Calu3 (cell line): ENCODE measurements around the gene DENND4B. TPM values are rescaled to one million over a fixed set of nuclear protein-coding genes. Genes with fewer than 3 reads are reported as not detected.

Experiments
- BruUV-seq: library from RNA; stranded (reverse); fragments of 400-500 nt; replicated peaks from 2 replicates; lab custom pipeline; 2021; lab: Mats Ljungman, UMichigan
- CTCF ChIA-PET: fragments of 300-600 bp; sonication (Branson Sonifier 250); formaldehyde crosslinking; loops from one replicate; lab custom pipeline; 2022; ENCODE audit warnings: antibody characterized with exemption; lab: Charles Lee
- DNase-seq: peaks from one replicate; pipeline ENCODE4 v3.0.0; 2022
- H3K27ac Mint-ChIP-seq: one replicate; pipeline ENCODE4 v1.8.0; 2022; ENCODE audit warnings: mixed read lengths; ENCODE audit not compliant: unreplicated experiment
- H3K27me3 Mint-ChIP-seq: one replicate; pipeline ENCODE4 v1.8.0; 2022; ENCODE audit warnings: mixed read lengths; ENCODE audit not compliant: unreplicated experiment
- H3K36me3 Mint-ChIP-seq: one replicate; pipeline ENCODE4 v1.8.0; 2022; ENCODE audit warnings: mild to moderate bottlenecking, moderate library complexity, mixed read lengths; ENCODE audit not compliant: insufficient read depth, unreplicated experiment
- H3K4me1 Mint-ChIP-seq: one replicate; pipeline ENCODE4 v1.8.0; 2022; ENCODE audit warnings: mild to moderate bottlenecking, low read depth, mixed read lengths; ENCODE audit not compliant: unreplicated experiment
- H3K4me3 Mint-ChIP-seq: one replicate; pipeline ENCODE4 v1.8.0; 2022; ENCODE audit warnings: mild to moderate bottlenecking, low read depth, moderate library complexity, mixed read lengths; ENCODE audit not compliant: unreplicated experiment
- H3K9me3 Mint-ChIP-seq: one replicate; pipeline ENCODE4 v1.8.0; 2022; ENCODE audit warnings: low read depth, mixed read lengths; ENCODE audit not compliant: unreplicated experiment
- intact Hi-C: fragments of 100-400 bp; cut with micrococcal nuclease; formaldehyde crosslinking; loops from one replicate; pipeline ENCODE4 v1.10.0; 2022; ENCODE audit not compliant: unreplicated experiment
- total RNA-seq: library from RNA; stranded (reverse); gene quantifications from 2 replicates; pipeline ENCODE4 v1.2.3, GENCODE V29; 2022
- TF ChIP-seq, protein P1 (sequence below): fragments of 200-600 bp; IDR thresholded peaks from one replicate; pipeline ENCODE4 v1.8.0; 2022; ENCODE audit warnings: antibody characterized with exemption; ENCODE audit not compliant: unreplicated experiment

The DENND4B gene
- total RNA-seq, 1 experiment from 2014 or later: 90.0 TPM

DNA sequence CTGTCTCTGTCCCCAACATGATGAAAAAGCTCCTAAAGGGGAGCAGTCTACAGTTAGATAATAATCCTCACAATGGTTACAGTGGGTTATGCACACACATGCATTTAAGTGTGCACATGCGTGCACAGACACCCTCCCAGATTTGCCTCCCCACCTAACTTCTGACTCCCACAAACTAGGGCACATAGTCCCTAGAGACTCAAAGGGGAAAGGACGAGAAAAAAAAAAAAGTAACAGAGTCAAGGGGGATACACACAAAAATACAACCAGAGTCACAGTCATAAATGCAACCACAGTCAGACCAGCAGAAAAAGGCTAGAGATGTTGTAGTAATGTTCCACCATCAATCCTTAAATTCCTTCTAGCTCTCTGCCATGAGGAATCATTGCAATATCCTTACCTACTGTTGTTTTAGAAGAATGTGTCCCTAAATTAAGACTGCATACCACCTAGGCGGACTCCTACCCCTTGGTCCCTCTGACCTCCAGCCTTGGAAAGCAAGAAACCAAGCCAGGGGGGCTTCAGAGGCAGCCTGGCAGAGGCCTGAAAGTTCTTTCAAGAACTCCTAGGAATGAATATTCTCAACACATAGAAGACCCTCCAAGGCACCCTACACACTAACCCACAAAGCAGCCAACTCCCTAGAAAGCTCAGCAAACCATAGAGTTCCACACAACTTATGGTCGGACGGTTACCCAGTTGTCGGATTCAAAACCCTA, 10.6 kb upstream of the DENND4B start:
- BruUV-seq: no TSS peak
- TF ChIP-seq, protein P1, sequence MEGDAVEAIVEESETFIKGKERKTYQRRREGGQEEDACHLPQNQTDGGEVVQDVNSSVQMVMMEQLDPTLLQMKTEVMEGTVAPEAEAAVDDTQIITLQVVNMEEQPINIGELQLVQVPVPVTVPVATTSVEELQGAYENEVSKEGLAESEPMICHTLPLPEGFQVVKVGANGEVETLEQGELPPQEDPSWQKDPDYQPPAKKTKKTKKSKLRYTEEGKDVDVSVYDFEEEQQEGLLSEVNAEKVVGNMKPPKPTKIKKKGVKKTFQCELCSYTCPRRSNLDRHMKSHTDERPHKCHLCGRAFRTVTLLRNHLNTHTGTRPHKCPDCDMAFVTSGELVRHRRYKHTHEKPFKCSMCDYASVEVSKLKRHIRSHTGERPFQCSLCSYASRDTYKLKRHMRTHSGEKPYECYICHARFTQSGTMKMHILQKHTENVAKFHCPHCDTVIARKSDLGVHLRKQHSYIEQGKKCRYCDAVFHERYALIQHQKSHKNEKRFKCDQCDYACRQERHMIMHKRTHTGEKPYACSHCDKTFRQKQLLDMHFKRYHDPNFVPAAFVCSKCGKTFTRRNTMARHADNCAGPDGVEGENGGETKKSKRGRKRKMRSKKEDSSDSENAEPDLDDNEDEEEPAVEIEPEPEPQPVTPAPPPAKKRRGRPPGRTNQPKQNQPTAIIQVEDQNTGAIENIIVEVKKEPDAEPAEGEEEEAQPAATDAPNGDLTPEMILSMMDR: no peak
- Mint-ChIP-seq H3K9me3 (no peaks in the 10 kb centered on the region), H3K4me3 (peak overlapping the region; percentile 90), H3K36me3 (peaks cover 32% of the 10 kb centered on the region), H3K4me1 (peaks cover 21% of the 10 kb centered on the region), H3K27ac (peak overlapping the region; percentile 39), H3K27me3 (no peaks in the 10 kb centered on the region)
- intact Hi-C loops: no loop called here
- CTCF ChIA-PET: interaction anchor here (1.8 to 3.2 kb wide), 2 partner anchors 11 kb away, joined by 7 to 16 read pairs; partner anchors contain the start of genes CREB3L4 and DENND4B
- DNase-seq: no peak

- BruUV-seq: no TSS peak
- Mint-ChIP-seq H3K27ac (no peak overlapping the region), H3K4me3 (no peak overlapping the region), H3K4me1 (peaks cover 15% of the 10 kb centered on the region), H3K36me3 (peaks cover 23% of the 10 kb centered on the region), H3K9me3 (no peaks in the 10 kb centered on the region), H3K27me3 (no peaks in the 10 kb centered on the region)
- CTCF ChIA-PET: no interaction called here
- intact Hi-C loops: no loop called here
- TF ChIP-seq, protein P1: no peak
- DNase-seq: no peak
Measured at GRCh38 chr1:153954826-153955225, 8.3 kb upstream of the DENND4B start.

- intact Hi-C loops: no loop called here
- CTCF ChIA-PET: interaction anchor here (1.0 kb wide), 1 partner anchor 9 kb away, joined by 3 read pairs; the partner anchor contains the start of gene SLC39A1
- H3K27me3 Mint-ChIP-seq: no peaks in the 10 kb centered on the region
- no peak overlapping the region for H3K4me3 Mint-ChIP-seq
- peaks cover 13% of the 10 kb centered on the region for H3K4me1 Mint-ChIP-seq
- H3K27ac Mint-ChIP-seq: no peak overlapping the region
- no peak for DNase-seq
- BruUV-seq: no TSS peak
- H3K36me3 Mint-ChIP-seq: peaks cover 17% of the 10 kb centered on the region
- TF ChIP-seq, protein P1: no peak
- no peaks in the 10 kb centered on the region for H3K9me3 Mint-ChIP-seq
Measured at GRCh38 chr1:153953859-153954365, 7.4 kb upstream of the DENND4B start.

GRCh38 chr1:153951801-153952200, 5.3 kb upstream of the DENND4B start:
- Mint-ChIP-seq H3K4me1 (peaks cover 8% of the 10 kb centered on the region), H3K27me3 (no peaks in the 10 kb centered on the region), H3K4me3 (no peak overlapping the region), H3K36me3 (peaks cover 10% of the 10 kb centered on the region), H3K9me3 (no peaks in the 10 kb centered on the region), H3K27ac (no peak overlapping the region)
- CTCF ChIA-PET: no interaction called here
- TF ChIP-seq, protein P1: no peak
- BruUV-seq: no TSS peak
- DNase-seq: no peak
- intact Hi-C loops: no loop called here
